Measurements from ENCODE around the gene KDM2A.

Gene KDM2A

DNA sequence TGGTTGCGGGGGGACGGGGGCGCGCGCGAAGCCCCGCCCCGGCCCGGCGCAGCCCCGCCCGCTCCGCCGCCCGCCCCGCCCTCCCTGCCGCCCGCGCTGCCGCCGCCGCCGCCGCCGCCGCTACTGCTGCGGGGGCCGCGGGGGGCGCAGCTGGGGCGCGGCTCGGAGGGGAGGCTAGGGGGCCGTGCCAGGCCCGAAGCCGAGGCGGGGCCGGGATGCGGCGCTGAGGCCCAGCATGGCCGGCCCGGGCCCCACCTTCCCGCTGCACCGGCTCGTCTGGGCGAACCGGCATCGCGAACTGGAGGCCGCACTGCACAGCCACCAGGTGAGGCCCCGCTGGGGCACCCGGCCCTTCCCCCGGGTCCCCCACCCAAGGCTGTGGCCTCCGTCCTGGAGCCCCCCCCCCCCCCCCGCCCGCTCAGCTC is 170.2 kb downstream of the KDM2A start, which contains the start of gene ANKRD13D:
Gene ANKRD13D (plus strand): TSS at position 78 of the 425 bp plus-strand sequence. CDS start 158 bp downstream, at position 236.
- peak within 1 kb of the TSS; percentile 71 to 84 for H3K4me3 ChIP-seq (ENCODE audit: low read length in 2 of 2)
- peaks cover 39% of the 10 kb centered on the region for H3K4me1 ChIP-seq (ENCODE audit: control insufficient read depth, insufficient read depth, low read length)
- H3K27me3 ChIP-seq (ENCODE audit: control insufficient read depth in 1 of 2, insufficient read depth in 2 of 2, low read length in 2 of 2): no peaks in the 10 kb centered on the region
- H3K27ac ChIP-seq (ENCODE audit: low read length): peak within 1 kb of the TSS; percentile 98
- peak within 1 kb of the TSS; percentile 88 to 94 for H3K9ac ChIP-seq (ENCODE audit: low read length in 2 of 2)
- H3K36me3 ChIP-seq (ENCODE audit: control insufficient read depth in 2 of 2, insufficient read depth in 2 of 2, low read length in 2 of 2): peaks cover 11 to 21% of the 10 kb centered on the region in 2 donors
- H3K9me3 ChIP-seq (ENCODE audit: control insufficient read depth in 2 of 2, low read length in 2 of 2): no peaks in the 10 kb centered on the region

DNA sequence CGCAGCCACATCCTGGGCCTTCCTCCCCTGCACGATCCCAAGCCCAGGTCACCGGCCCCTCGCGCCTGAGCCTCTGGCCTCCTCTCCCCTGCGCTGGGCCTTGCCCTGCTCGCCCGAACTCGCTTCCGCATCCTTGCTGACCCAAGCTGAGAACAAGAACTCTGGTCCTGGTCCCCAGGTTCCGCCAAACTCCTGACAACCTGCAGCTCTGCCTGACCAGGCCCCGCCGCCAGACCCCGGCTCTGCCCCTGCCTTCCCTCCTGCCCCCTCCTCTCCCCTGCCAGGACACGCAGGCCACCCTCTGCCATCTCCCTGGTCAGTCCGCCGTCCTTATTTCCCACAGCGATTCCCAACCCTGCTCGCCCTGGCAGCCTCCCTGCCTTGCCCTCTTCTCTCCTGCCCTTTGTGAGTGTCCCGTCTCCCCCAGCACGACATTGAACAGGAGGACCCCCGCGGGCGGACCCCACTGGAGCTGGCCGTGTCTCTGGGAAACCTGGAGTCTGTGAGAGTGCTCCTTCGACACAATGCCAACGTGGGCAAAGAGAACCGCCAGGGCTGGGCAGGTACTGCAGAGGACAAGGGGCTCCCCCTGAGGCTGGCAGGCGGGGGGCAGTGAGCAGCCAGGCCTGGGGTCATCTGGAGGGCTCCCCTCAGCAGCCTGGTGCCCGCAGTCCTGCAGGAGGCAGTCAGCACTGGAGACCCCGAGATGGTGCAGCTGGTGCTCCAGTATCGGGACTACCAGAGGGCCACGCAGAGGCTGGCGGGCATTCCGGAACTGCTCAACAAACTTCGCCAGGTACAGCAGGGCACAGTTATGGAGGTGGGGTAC is 170.8 kb downstream of the KDM2A start:
- Histone ChIP-seq H3K4me3 (ENCODE audit: low read length in 2 of 2) (peak overlapping the region; percentile 68 to 84), H3K4me1 (ENCODE audit: control insufficient read depth, insufficient read depth, low read length) (peaks cover 39% of the 10 kb centered on the region), H3K36me3 (ENCODE audit: control insufficient read depth in 2 of 2, insufficient read depth in 2 of 2, low read length in 2 of 2) (peaks cover 9 to 17% of the 10 kb centered on the region in 2 donors), H3K27ac (ENCODE audit: low read length) (peak overlapping the region; percentile 75), H3K27me3 (ENCODE audit: control insufficient read depth in 1 of 2, insufficient read depth in 2 of 2, low read length in 2 of 2) (no peaks in the 10 kb centered on the region), H3K9ac (ENCODE audit: low read length in 2 of 2) (peak overlapping the region; percentile 74), H3K9me3 (ENCODE audit: control insufficient read depth in 2 of 2, low read length in 2 of 2) (no peaks in the 10 kb centered on the region)

DNA sequence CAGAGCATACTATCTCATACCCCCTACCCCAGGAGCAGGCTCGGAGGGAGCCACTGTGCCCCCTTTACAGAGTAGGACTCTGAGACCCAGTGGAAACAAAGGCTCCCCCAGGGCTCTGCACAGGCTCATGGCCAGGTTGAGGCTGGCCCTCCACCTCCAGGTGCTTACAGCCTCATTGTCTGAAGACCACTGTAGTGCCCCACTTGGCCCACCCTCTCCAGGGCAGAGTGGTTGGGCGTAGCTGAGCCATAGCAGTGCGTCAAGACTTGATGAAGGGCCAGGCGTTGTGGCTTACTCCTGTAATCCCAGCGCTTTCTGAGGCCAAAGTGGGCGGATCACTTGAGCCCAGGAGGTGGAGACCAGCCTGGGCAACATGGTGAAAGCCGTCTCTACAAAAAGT is 171.7 kb downstream of the KDM2A start:
- H3K27me3 ChIP-seq (ENCODE audit: control insufficient read depth in 1 of 2, insufficient read depth in 2 of 2, low read length in 2 of 2): no peaks in the 10 kb centered on the region
- peaks cover 39% of the 10 kb centered on the region for H3K4me1 ChIP-seq (ENCODE audit: control insufficient read depth, insufficient read depth, low read length)
- H3K9me3 ChIP-seq (ENCODE audit: control insufficient read depth in 2 of 2, low read length in 2 of 2): peaks cover 0 to under 1% of the 10 kb centered on the region in 2 donors
- H3K9ac ChIP-seq (ENCODE audit: low read length in 2 of 2): peak overlapping the region; percentile 13 to 27
- peak overlapping the region in 1 of 2 donors; percentile 84 for H3K4me3 ChIP-seq (ENCODE audit: low read length in 2 of 2)
- H3K36me3 ChIP-seq (ENCODE audit: control insufficient read depth in 2 of 2, insufficient read depth in 2 of 2, low read length in 2 of 2): peaks cover 8 to 11% of the 10 kb centered on the region in 2 donors
- H3K27ac ChIP-seq (ENCODE audit: low read length): peak overlapping the region; percentile 75

DNA sequence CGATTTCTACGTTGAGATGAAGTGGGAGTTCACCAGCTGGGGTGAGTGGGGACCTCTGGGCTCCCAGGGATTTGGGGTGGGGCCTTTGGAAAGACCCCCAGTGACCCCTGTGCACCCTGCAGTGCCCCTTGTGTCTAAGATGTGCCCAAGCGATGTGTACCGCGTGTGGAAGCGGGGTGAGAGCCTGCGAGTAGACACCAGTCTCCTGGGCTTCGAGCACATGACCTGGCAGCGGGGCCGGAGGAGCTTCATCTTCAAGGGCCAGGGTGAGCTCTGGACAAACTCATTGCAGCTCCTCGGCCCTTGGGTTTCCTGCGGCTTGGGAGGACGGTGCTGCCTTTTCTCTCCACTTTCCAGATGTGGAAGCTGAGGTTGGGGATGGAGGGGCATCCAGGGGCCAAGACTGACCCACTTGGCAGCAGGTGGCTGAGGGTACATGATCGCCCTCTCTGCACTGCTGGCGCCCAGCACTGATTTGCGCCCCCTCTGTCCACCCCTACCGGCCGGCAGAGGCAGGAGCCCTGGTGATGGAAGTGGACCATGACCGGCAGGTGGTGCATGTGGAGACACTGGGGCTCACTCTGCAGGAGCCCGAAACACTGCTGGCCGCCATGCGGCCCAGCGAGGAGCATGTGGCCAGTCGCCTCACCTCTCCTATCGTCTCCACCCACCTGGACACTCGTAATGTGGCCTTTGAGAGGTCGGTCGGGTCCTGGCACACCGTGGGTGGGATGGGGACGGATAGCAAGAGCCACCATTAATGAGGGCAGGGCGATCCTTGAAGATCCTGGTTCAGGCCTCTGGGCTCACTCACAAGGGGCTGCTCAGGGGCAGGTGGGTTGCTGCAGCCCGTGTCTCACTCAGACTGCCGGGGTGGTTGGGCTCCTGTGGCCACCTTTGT is 172.7 kb downstream of the KDM2A start:
- no peak overlapping the region for H3K4me3 ChIP-seq (ENCODE audit: low read length in 2 of 2)
- peaks cover 34% of the 10 kb centered on the region for H3K4me1 ChIP-seq (ENCODE audit: control insufficient read depth, insufficient read depth, low read length)

DNA sequence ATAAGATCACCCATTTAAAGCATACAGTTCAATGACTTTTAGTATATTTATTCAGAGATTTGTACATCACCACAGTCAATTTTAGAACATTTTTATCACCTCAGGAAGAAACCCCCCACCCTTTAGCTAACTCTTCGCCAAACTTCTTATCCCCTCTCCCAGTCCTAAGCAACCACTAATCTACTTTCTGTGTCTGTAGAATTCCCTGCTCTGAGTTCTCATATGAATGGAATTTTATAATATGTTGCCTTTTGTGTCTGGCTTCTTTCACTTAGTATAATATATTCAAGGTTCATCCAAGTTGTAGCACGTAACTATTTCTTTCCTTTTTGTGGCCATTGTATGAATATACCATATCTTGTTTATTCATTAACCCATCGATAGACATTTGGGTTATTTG is 173.6 kb downstream of the KDM2A start:
- Histone ChIP-seq H3K9me3 (ENCODE audit: control insufficient read depth in 2 of 2, low read length in 2 of 2) (peaks cover 0 to 6% of the 10 kb centered on the region in 2 donors), H3K27me3 (ENCODE audit: control insufficient read depth in 1 of 2, insufficient read depth in 2 of 2, low read length in 2 of 2) (no peaks in the 10 kb centered on the region), H3K4me3 (ENCODE audit: low read length in 2 of 2) (no peak overlapping the region), H3K27ac (ENCODE audit: low read length) (no peak overlapping the region), H3K36me3 (ENCODE audit: control insufficient read depth in 2 of 2, insufficient read depth in 2 of 2, low read length in 2 of 2) (peaks cover 9 to 10% of the 10 kb centered on the region in 2 donors), H3K9ac (ENCODE audit: low read length in 2 of 2) (no peak overlapping the region), H3K4me1 (ENCODE audit: control insufficient read depth, insufficient read depth, low read length) (peaks cover 24% of the 10 kb centered on the region)

More for the DNA sequence above, 172.7 kb downstream of the KDM2A start:
- H3K36me3 ChIP-seq (ENCODE audit: control insufficient read depth in 2 of 2, insufficient read depth in 2 of 2, low read length in 2 of 2): peaks cover 9 to 10% of the 10 kb centered on the region in 2 donors
- peaks cover 0 to 6% of the 10 kb centered on the region in 2 donors for H3K9me3 ChIP-seq (ENCODE audit: control insufficient read depth in 2 of 2, low read length in 2 of 2)
- no peak overlapping the region for H3K9ac ChIP-seq (ENCODE audit: low read length in 2 of 2)
- no peaks in the 10 kb centered on the region for H3K27me3 ChIP-seq (ENCODE audit: control insufficient read depth in 1 of 2, insufficient read depth in 2 of 2, low read length in 2 of 2)
- no peak overlapping the region for H3K27ac ChIP-seq (ENCODE audit: low read length)

DNA sequence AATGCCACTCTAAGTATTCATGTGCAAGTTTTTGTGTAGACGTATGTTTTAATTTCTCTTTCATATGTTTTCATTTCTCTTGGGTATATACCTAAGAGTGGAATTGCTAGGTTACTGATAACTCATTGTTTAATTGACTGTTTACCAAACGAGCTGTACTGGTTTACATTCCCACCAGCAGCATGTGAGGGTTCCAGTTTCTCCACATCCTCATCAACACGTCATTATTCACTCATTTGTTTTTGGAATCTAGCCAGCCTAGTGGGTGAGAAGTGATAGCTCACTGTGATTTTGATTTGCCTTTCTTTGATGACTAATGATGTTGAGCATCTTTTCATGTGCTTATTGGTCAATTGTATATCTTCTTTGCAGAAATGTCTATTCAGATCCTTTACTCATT is 174.0 kb downstream of the KDM2A start:
- peaks cover 0 to 6% of the 10 kb centered on the region in 2 donors for H3K9me3 ChIP-seq (ENCODE audit: control insufficient read depth in 2 of 2, low read length in 2 of 2)
- H3K9ac ChIP-seq (ENCODE audit: low read length in 2 of 2): no peak overlapping the region
- H3K27me3 ChIP-seq (ENCODE audit: control insufficient read depth in 1 of 2, insufficient read depth in 2 of 2, low read length in 2 of 2): no peaks in the 10 kb centered on the region
- H3K27ac ChIP-seq (ENCODE audit: low read length): no peak overlapping the region
- H3K4me1 ChIP-seq (ENCODE audit: control insufficient read depth, insufficient read depth, low read length): peaks cover 20% of the 10 kb centered on the region
- no peak overlapping the region for H3K4me3 ChIP-seq (ENCODE audit: low read length in 2 of 2)
- peaks cover 9 to 10% of the 10 kb centered on the region in 2 donors for H3K36me3 ChIP-seq (ENCODE audit: control insufficient read depth in 2 of 2, insufficient read depth in 2 of 2, low read length in 2 of 2)

DNA sequence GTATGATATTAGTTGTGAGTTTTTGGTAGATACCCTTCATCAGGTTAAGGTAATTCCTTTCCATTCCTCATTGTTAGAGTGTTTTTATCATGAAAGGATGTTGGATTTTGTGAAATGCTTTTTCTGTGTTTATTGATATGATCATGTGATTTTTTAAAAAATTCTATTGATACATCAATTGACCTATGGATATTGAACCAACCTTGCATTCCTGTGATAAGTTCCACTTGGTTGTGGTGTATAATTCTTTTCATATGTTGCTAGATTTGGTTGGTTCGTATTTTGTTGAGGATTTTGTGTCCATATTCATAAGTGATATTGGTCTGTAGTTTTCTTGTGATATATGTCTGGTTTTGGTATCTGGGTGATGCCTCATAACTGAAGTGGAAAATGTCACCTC is 176.8 kb downstream of the KDM2A start:
- H3K4me1 ChIP-seq (ENCODE audit: control insufficient read depth, insufficient read depth, low read length): peaks cover 2% of the 10 kb centered on the region
- H3K27ac ChIP-seq (ENCODE audit: low read length): no peak overlapping the region
- H3K9me3 ChIP-seq (ENCODE audit: control insufficient read depth in 2 of 2, low read length in 2 of 2): peaks cover 0 to 6% of the 10 kb centered on the region in 2 donors
- peaks cover 22 to 32% of the 10 kb centered on the region in 2 donors for H3K36me3 ChIP-seq (ENCODE audit: control insufficient read depth in 2 of 2, insufficient read depth in 2 of 2, low read length in 2 of 2)
- H3K4me3 ChIP-seq (ENCODE audit: low read length in 2 of 2): no peak overlapping the region
- H3K9ac ChIP-seq (ENCODE audit: low read length in 2 of 2): no peak overlapping the region
- H3K27me3 ChIP-seq (ENCODE audit: control insufficient read depth in 1 of 2, insufficient read depth in 2 of 2, low read length in 2 of 2): no peaks in the 10 kb centered on the region

DNA sequence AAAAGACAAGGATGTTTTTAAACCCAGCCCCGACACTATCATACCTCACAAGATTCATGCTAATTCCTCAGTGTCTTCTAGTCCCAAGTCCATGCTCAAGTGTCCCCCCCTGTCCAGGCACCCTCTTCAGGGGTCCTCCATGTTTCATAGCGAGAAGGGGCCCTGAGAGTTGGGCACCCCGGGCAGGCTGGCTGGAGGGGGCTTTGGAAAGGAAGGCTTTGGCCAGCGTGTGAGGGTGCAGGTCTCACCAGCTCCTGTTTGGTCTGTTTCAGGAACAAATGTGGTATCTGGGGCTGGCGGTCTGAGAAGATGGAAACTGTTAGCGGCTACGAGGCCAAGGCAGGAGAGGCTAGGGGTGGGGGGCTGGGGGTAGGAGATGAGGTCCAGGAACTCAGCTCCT is 179.7 kb downstream of the KDM2A start:
- Histone ChIP-seq H3K27ac (ENCODE audit: low read length) (no peak overlapping the region), H3K36me3 (ENCODE audit: control insufficient read depth in 2 of 2, insufficient read depth in 2 of 2, low read length in 2 of 2) (peaks cover 23 to 28% of the 10 kb centered on the region in 2 donors), H3K4me1 (ENCODE audit: control insufficient read depth, insufficient read depth, low read length) (peaks cover 17% of the 10 kb centered on the region), H3K4me3 (ENCODE audit: low read length in 2 of 2) (no peak overlapping the region), H3K27me3 (ENCODE audit: control insufficient read depth in 1 of 2, insufficient read depth in 2 of 2, low read length in 2 of 2) (no peaks in the 10 kb centered on the region), H3K9ac (ENCODE audit: low read length in 2 of 2) (no peak overlapping the region), H3K9me3 (ENCODE audit: control insufficient read depth in 2 of 2, low read length in 2 of 2) (peaks cover 0 to 6% of the 10 kb centered on the region in 2 donors)

DNA sequence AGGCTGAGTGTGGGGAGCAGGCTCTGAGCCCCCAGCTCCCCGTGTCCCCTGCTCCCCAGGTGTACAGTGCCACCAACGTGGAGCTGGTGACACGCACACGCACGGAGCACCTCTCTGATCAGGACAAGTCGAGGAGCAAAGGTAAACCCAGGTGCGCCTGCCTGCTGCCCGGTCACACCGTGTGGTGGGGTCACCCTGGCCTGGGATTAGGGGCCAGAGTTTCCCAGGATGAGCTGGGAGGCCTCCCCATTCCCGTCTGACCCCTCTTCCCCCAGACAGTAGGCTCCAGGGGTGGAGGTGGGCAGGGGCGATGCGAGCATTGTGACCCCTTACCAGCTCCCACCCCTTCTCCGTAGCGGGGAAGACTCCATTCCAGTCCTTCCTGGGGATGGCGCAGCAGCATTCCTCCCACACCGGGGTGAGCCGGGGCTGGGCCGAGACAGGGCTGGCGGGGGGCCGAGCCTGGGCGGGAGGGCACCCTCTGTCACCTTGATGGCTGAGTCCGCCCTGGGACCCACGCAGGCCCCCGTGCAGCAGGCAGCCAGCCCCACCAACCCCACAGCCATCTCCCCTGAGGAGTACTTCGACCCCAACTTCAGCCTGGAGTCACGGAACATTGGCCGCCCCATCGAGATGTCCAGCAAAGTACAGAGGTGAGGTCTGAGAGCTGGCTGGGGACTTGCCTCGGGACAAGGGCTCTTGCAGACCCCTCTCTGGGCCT is 180.6 kb downstream of the KDM2A start:
- H3K36me3 ChIP-seq (ENCODE audit: control insufficient read depth in 2 of 2, insufficient read depth in 2 of 2, low read length in 2 of 2): peaks cover 23 to 28% of the 10 kb centered on the region in 2 donors
- no peak overlapping the region for H3K27ac ChIP-seq (ENCODE audit: low read length)
- no peak overlapping the region for H3K9ac ChIP-seq (ENCODE audit: low read length in 2 of 2)
- peaks cover 0 to 6% of the 10 kb centered on the region in 2 donors for H3K9me3 ChIP-seq (ENCODE audit: control insufficient read depth in 2 of 2, low read length in 2 of 2)
- peaks cover 26% of the 10 kb centered on the region for H3K4me1 ChIP-seq (ENCODE audit: control insufficient read depth, insufficient read depth, low read length)
- H3K4me3 ChIP-seq (ENCODE audit: low read length in 2 of 2): no peak overlapping the region
- no peaks in the 10 kb centered on the region for H3K27me3 ChIP-seq (ENCODE audit: control insufficient read depth in 1 of 2, insufficient read depth in 2 of 2, low read length in 2 of 2)

DNA sequence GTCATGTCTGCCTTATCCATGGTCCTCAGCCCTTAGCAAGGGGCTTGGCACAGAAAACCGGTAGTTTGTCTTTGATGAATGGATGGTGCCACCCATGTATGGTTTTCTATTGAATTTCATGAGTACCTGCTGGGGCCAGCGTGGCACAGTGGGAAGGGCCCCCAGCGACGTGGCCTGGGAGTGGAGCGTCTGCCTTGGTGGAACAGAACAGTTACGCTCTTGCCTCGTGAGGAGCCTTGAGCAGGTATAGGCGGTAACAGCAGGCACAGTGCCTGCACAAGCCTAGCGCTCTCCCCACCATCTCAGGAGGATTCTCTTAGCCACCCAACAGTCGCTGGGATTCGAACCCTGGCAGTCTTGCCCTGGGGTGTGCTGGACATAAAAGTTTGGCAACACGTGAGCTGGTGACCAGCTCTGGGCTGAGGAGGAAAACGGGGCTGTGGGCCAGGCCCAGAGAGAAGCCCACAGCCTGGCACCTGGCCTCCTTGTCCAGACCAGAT is 181.2 kb downstream of the KDM2A start:
- Histone ChIP-seq H3K27me3 (ENCODE audit: control insufficient read depth in 1 of 2, insufficient read depth in 2 of 2, low read length in 2 of 2) (no peaks in the 10 kb centered on the region), H3K27ac (ENCODE audit: low read length) (no peak overlapping the region), H3K9ac (ENCODE audit: low read length in 2 of 2) (no peak overlapping the region), H3K4me1 (ENCODE audit: control insufficient read depth, insufficient read depth, low read length) (peaks cover 28% of the 10 kb centered on the region), H3K4me3 (ENCODE audit: low read length in 2 of 2) (no peak overlapping the region), H3K36me3 (ENCODE audit: control insufficient read depth in 2 of 2, insufficient read depth in 2 of 2, low read length in 2 of 2) (peaks cover 23 to 28% of the 10 kb centered on the region in 2 donors), H3K9me3 (ENCODE audit: control insufficient read depth in 2 of 2, low read length in 2 of 2) (peaks cover 0 to 6% of the 10 kb centered on the region in 2 donors)
